ENCODE data around the gene EPHA2. TPM values are rescaled to one million over a fixed set of nuclear protein-coding genes. Genes with fewer than 3 reads are reported as not detected.

EPHA2 gene
- total and polyA plus RNA-seq, 2 experiments from 2014 or later = 7.5 to 51.2 TPM

GRCh38 chr1:16094453-16095158, 61.3 kb downstream of the EPHA2 start:
- Histone ChIP-seq H3F3A (replicated peaks; ENCODE audit: low read depth) (no peaks in the 10 kb centered on the region), H3K4me1 (ENCODE audit: insufficient read depth) (peaks cover 6% of the 10 kb centered on the region), H3K4me3 (no peak overlapping the region), H3K27ac (ENCODE audit: low read depth) (no peak overlapping the region), H3K36me3 (ENCODE audit: insufficient read depth) (no peaks in the 10 kb centered on the region), H3K9me2 (ENCODE audit: insufficient read depth) (no peaks in the 10 kb centered on the region), H2AFZ (no peak overlapping the region), H3K4me2 (no peak overlapping the region), H3K27me3 (ENCODE audit: insufficient read depth) (no peaks in the 10 kb centered on the region), H4K20me1 (replicated peaks; ENCODE audit: insufficient read depth) (no peaks in the 10 kb centered on the region), H3K79me2 (replicated peaks; ENCODE audit: insufficient read depth) (no peaks in the 10 kb centered on the region)
- Mint-ChIP-seq H3K4me3 (no peak overlapping the region), H3K36me3 (ENCODE audit: low read depth) (no peaks in the 10 kb centered on the region), H3K9me3 (no peaks in the 10 kb centered on the region), H3K27ac (no peak overlapping the region), H3K27me3 (ENCODE audit: insufficient read depth, low read depth, poor library complexity) (peaks cover 12% of the 10 kb centered on the region), H3K4me1 (peaks cover 11% of the 10 kb centered on the region)
- no peak for DNase-seq (ENCODE audit: low spot score)
- TF ChIP-seq REST (IDR thresholded peaks at IDR 0.05; ENCODE audit: unreplicated experiment) = no peak
- no peak for ATAC-seq

- Histone ChIP-seq H3K4me3 (no peak overlapping the region), H3K27ac (ENCODE audit: low read depth) (no peak overlapping the region), H3K79me2 (replicated peaks; ENCODE audit: insufficient read depth) (no peaks in the 10 kb centered on the region), H2AFZ (no peak overlapping the region), H3K27me3 (ENCODE audit: insufficient read depth) (no peaks in the 10 kb centered on the region), H3K4me1 (ENCODE audit: insufficient read depth) (0 out of 2 replicates have a peak, but pooled peaks cover under 1% of the 10 kb centered on the region), H3F3A (replicated peaks; ENCODE audit: low read depth) (no peaks in the 10 kb centered on the region), H4K20me1 (replicated peaks; ENCODE audit: insufficient read depth) (no peaks in the 10 kb centered on the region), H3K9me2 (ENCODE audit: insufficient read depth) (no peaks in the 10 kb centered on the region), H3K36me3 (ENCODE audit: insufficient read depth) (no peaks in the 10 kb centered on the region), H3K4me2 (no peak overlapping the region)
- TF ChIP-seq REST (IDR thresholded peaks at IDR 0.05; ENCODE audit: unreplicated experiment) (no peak), ZNF331 (CRISPR knock-in tag; IDR thresholded peaks at IDR 0.05; ENCODE audit: low read depth) (no peak), POLR2AphosphoS5 (IDR thresholded peaks at IDR 0.05; ENCODE audit: low read depth) (no peak), CREB1 (CRISPR knock-in tag; IDR thresholded peaks at IDR 0.05; ENCODE audit: low read depth) (no peak), EZH2 (IDR thresholded peaks at IDR 0.05; ENCODE audit: low read depth, unreplicated experiment) (no peak), STAT1 (IDR thresholded peaks at IDR 0.05; ENCODE audit: unreplicated experiment) (no peak), NANOG (IDR thresholded peaks at IDR 0.05; ENCODE audit: borderline replicate concordance) (no peak), EZH2phosphoT487 (IDR thresholded peaks at IDR 0.05; ENCODE audit: unreplicated experiment) (no peak), JUNB (IDR thresholded peaks at IDR 0.05; ENCODE audit: unreplicated experiment) (no peak), CTCF (conservative IDR thresholded peaks at IDR 0.05; ENCODE audit: low read depth in 2 of 2) (no peak), ETS1 (IDR thresholded peaks at IDR 0.05) (no peak), ZNF114 (CRISPR knock-in tag; IDR thresholded peaks at IDR 0.05) (no peak)
- H3K4me3 Mint-ChIP-seq = no peak overlapping the region
- H3K9me3 Mint-ChIP-seq = no peaks in the 10 kb centered on the region
- peaks cover 12% of the 10 kb centered on the region for H3K27me3 Mint-ChIP-seq (ENCODE audit: insufficient read depth, low read depth, poor library complexity)
- no peak overlapping the region for H3K27ac Mint-ChIP-seq
- H3K36me3 Mint-ChIP-seq (ENCODE audit: low read depth) = no peaks in the 10 kb centered on the region
- H3K4me1 Mint-ChIP-seq = peaks cover 8% of the 10 kb centered on the region
- DNase-seq (ENCODE audit: low spot score) = no peak
- no peak for ATAC-seq
These were observed 62.3 kb downstream of the EPHA2 start for GRCh38 chr1:16093611-16094010.

Data from GM23338 (cell line).